Mucosa of rectum (tissue), 2 donors: ENCODE measurements around the gene TIMP3.

Experiments used
- H3K27ac ChIP-seq, 2 donors: one replicate each; pipeline ENCODE4 v1.7.0; 2013; ENCODE audit warnings: inconsistent platforms in 2 of 2, low read depth in 2 of 2, low read length in 2 of 2
- H3K27me3 ChIP-seq, 2 donors: one replicate each; pipeline ENCODE4 v1.7.0; 2013; ENCODE audit warnings: low read length in 2 of 2; ENCODE audit not compliant: control insufficient read depth in 2 of 2, insufficient read depth in 2 of 2
- H3K36me3 ChIP-seq, 2 donors: one replicate each; pipeline ENCODE4 v1.7.0; 2013; ENCODE audit warnings: low read length in 2 of 2; ENCODE audit not compliant: control insufficient read depth in 2 of 2, insufficient read depth in 2 of 2
- H3K4me1 ChIP-seq, 2 donors: one replicate each; pipeline ENCODE4 v1.7.0; 2013; ENCODE audit warnings: low read length in 2 of 2, mild to moderate bottlenecking in 1 of 2; ENCODE audit not compliant: control insufficient read depth in 2 of 2, insufficient read depth in 2 of 2
- H3K4me3 ChIP-seq, 2 donors: one replicate each; pipeline ENCODE4 v1.7.0; 2013; ENCODE audit warnings: low read length in 2 of 2
- H3K9ac ChIP-seq, 2 donors: one replicate each; pipeline ENCODE4 v1.7.0; 2013; ENCODE audit warnings: low read length in 2 of 2, low read depth in 1 of 2, mild to moderate bottlenecking in 1 of 2
- H3K9me3 ChIP-seq, 2 donors: one replicate each; pipeline ENCODE4 v1.7.0; 2013; ENCODE audit warnings: low read length in 2 of 2; ENCODE audit not compliant: control insufficient read depth in 2 of 2
- donor health status: healthy.
- donor health status: Normal muscosa, but diverticular disease.

TIMP3 gene

DNA sequence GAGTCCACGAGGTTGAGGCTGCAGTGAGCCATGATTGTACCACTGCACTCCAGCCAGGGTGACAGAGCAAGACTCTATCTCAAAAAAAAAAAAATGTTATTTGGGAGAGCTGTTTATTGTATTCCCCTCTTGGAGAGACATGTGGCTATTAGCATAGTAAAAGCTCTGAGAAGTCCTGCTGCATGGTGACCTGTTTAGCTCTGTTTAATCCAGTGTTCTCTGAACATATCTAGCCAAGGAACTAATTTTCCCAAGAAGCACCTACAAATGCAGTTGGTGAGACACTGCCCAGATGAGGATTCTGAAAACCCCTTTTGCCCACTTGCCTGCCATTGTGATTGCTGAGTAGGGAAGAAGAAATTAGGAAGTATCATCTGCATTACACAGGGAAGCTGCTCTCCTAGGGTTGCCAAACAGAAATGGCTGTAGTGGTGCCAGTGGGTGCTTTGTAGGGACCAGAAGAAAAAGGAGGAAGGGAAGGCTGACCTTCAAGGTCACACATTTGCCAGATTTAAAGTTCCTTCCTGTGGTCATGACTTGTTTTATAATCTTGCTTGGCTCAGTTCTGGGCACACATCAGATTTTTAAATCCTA lies 15.7 kb downstream of the TIMP3 start:
- Histone ChIP-seq H3K4me3 (no peak overlapping the region), H3K27me3 (no peaks in the 10 kb centered on the region), H3K9ac (no peak overlapping the region), H3K27ac (no peak overlapping the region), H3K4me1 (peaks cover 0 to 6% of the 10 kb centered on the region in 2 donors), H3K9me3 (no peaks in the 10 kb centered on the region), H3K36me3 (no peaks in the 10 kb centered on the region)

DNA sequence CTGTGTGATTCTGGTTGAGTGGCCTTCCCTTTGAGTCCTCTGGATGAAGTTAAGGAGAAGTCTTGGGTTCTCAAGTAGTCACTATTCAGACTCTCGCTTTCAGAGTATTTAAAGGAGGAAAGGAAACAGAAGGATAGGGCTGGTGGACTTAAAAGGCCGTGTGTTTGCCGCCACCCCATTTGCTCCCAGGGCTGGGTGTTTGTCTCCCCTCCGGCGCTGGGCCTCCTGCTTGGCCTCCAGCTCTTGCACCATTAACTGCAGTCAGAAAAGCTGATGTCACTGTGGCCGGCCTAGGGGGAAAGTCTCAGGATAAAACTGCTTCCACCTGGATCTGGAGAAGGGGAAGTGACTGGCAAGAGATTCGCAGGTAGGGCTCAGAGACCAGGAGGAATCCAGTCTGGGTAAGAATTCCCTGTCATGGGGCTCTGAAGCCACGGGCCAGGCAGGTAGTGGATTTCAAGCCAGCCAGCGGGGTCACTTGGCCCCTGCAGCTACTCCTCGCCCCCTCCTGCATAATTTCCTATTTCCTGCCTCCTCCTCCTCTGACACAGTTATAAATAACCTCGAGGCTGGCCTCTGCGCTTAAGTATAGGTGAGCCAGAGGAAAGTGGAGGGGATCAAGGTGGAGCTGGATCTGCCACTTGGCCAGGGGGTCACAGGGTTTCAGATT lies 17.1 kb downstream of the TIMP3 start:
- H3K9ac ChIP-seq, result no peak overlapping the region
- H3K4me1 ChIP-seq, result peaks cover 0 to 6% of the 10 kb centered on the region in 2 donors
- no peak overlapping the region for H3K4me3 ChIP-seq
- peaks cover 0 to 4% of the 10 kb centered on the region in 2 donors for H3K27me3 ChIP-seq
- no peaks in the 10 kb centered on the region for H3K36me3 ChIP-seq
- no peaks in the 10 kb centered on the region for H3K9me3 ChIP-seq
- no peak overlapping the region for H3K27ac ChIP-seq

DNA sequence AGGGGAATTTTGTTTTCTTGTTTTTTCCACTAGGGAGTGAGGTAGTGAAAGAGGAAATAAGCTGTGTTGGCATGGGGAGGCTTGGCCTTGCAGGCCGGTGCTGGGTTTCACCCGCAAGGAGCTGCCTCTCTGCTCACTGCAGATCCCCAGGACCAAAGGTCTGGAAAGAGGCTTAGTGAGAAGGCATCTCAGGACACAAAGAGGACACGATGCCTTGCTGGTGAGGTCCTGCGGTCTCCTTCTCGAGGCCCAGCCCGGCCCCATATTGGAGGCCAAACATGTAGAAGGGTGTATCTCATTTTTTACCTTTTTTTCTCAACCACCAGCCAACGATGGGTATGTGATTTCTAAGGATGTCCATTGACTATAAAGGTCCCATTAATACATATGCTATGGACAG lies 17.6 kb downstream of the TIMP3 start:
- Histone ChIP-seq H3K4me1 (peaks cover 0 to 6% of the 10 kb centered on the region in 2 donors), H3K9me3 (no peaks in the 10 kb centered on the region), H3K36me3 (no peaks in the 10 kb centered on the region), H3K9ac (no peak overlapping the region), H3K27me3 (peaks cover 0 to 6% of the 10 kb centered on the region in 2 donors), H3K27ac (no peak overlapping the region), H3K4me3 (no peak overlapping the region)

DNA sequence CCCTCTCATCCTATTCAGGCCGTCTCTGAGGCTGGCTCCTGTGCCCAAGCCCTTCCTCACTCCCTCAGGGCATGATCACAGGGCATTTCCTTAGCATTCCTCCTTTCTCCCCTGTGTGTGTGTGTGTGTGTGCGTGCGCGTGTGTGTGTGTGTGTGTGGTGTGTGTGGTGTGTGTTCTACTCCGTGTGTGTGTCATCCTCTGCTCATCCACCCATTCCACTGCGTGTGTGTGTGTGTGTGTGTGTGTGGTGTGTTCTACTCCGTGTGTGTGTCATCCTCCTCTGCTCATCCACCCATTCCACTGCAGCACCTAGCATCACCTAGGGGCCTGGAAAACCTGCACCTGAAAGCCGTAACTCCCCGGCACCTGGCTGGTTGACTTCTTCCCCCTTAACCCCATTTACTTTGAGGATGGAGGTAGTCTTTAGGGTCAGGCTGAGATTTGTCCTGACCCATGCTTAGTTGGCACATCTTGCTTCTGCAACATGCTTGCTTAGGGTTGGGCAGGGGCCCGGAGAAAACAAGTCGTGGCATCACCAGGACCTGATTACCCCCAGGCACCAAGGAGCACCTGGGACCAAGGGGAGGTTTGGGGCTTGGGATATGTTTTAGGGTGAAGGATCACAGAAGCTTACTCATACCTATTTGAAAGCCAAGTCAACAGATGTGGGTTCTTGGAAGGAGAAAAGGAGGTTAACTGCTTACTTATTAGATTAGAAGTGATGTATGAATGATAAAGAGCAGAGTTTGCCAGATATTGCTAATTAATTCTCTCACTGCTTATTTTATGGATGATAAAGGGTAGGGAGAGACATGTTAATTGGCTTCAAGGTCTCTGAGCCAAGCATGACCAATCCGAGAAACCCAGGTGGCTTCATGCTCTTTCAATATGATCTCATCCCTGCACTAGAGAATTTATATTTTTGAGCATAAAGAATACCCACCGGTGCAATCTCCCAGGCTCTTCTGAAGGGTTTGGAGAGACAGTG lies 18.9 kb downstream of the TIMP3 start:
- H3K27ac ChIP-seq, result no peak overlapping the region
- no peaks in the 10 kb centered on the region for H3K36me3 ChIP-seq
- H3K4me3 ChIP-seq, result no peak overlapping the region
- no peak overlapping the region for H3K9ac ChIP-seq
- H3K9me3 ChIP-seq, result no peaks in the 10 kb centered on the region
- H3K4me1 ChIP-seq, result peaks cover 0 to 6% of the 10 kb centered on the region in 2 donors
- peaks cover 0 to 6% of the 10 kb centered on the region in 2 donors for H3K27me3 ChIP-seq

DNA sequence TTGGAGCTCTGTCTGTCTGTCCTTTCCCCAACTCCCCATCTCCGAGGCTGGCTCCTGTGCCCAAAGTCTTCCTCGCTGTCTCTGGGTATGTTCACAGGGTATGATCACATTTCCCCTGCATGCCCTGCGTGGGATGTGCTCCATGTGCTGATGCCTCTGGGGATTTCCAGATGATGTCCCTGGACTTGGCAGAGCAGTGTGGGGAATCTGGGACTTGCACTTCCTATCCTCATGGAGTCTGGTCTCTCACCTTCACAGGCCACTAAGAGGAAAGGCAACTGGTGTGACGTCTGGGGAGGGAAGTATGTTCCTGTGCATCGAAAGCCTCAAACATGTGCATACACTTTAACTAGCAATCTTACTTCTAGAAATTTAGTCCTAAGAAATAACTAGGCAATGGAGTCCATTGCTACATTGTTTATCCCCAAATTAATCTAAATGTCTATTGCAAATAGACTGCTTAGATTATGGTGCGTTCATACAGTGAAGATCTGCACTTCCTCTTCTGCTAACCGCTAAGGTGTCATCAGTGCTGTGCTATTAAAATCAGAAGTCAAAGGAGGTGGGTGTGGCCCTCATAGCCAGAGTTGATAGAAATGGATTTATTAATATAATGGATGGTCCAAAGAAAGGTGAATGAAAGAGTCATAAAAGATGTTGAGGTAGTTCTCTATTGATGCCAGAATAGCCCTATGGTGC lies 20.8 kb downstream of the TIMP3 start:
- no peak overlapping the region for H3K9ac ChIP-seq
- H3K4me1 ChIP-seq, result no peaks in the 10 kb centered on the region
- H3K27me3 ChIP-seq, result peaks cover 0 to 6% of the 10 kb centered on the region in 2 donors
- no peak overlapping the region for H3K4me3 ChIP-seq
- H3K9me3 ChIP-seq, result no peaks in the 10 kb centered on the region
- H3K36me3 ChIP-seq, result no peaks in the 10 kb centered on the region
- no peak overlapping the region for H3K27ac ChIP-seq

DNA sequence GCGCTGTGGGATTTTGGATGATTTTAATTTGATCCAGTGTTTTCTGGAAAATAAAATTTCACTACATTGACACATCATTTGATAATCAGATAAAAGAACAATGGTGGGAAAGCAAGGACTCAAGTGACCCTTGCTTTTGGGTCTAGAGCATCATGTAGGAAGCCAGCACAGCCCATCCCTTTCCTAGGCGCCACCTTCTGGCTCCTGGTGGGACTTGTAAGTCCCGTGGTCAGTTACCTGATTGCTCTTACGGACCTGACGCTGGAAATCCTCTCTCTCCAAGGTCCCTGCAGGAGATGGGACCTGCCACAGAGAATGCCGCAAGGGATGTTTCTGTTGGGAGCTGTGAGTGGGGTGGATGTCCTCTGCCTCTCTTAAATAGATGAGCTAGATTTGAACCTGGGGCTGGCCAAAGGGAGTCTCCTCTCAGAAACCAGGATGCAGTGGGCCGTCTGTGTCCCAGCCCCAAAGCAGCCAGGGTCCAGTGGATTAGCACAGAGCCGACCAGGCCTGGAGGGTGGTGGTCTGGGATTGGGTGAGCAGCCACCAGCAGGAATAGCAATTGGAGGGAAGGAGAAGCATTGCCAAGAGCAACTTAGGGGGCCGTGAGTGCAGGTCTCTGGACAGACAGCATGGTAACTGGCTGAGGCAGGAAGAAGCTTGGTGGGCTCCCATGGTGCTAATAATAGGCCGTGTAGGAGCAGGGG lies 21.7 kb downstream of the TIMP3 start:
- no peak overlapping the region for H3K4me3 ChIP-seq
- no peak overlapping the region for H3K27ac ChIP-seq
- peaks cover 0 to 6% of the 10 kb centered on the region in 2 donors for H3K27me3 ChIP-seq
- no peaks in the 10 kb centered on the region for H3K9me3 ChIP-seq
- H3K36me3 ChIP-seq, result no peaks in the 10 kb centered on the region
- no peaks in the 10 kb centered on the region for H3K4me1 ChIP-seq
- H3K9ac ChIP-seq, result no peak overlapping the region

DNA sequence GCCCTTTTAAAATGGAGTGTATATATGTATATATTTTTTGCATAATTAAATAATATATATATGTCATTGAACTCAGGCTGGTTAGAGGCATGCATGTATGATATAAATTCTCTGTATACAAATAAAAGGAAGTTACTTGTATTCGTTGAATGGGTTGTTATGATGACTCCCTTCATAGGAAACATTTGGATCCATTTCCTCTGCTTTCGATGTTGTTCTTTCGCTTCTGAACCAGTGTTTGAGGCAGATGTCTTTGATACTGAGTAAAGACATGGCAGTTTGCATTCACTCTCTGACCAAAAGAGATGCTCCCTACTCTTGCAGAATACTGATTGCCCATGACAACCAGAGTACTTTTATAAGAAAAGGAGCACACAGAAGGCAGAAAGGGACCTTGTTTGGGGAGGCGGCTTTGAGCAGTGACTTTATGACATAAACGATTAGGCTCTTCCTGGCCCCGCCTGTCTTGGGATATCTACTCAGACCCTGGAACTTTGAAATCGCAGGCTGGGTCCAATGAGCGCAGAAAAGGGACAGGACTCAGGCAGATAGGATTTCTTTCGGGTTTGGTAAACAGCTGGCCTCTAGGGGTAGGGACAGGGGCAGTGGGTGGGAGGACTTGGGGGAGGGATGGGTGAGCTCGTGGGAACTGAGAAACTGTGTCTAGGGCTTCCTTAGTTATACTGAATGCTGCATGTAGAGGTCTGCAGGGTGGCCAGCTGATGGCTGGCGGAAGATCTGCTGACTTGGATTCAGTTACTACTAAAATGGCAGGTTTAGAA lies 23.2 kb downstream of the TIMP3 start:
- Histone ChIP-seq H3K4me1 (peaks cover 0 to under 1% of the 10 kb centered on the region in 2 donors), H3K4me3 (no peak overlapping the region), H3K9me3 (no peaks in the 10 kb centered on the region), H3K36me3 (no peaks in the 10 kb centered on the region), H3K27ac (no peak overlapping the region), H3K9ac (no peak overlapping the region), H3K27me3 (peaks cover 0 to 6% of the 10 kb centered on the region in 2 donors)

DNA sequence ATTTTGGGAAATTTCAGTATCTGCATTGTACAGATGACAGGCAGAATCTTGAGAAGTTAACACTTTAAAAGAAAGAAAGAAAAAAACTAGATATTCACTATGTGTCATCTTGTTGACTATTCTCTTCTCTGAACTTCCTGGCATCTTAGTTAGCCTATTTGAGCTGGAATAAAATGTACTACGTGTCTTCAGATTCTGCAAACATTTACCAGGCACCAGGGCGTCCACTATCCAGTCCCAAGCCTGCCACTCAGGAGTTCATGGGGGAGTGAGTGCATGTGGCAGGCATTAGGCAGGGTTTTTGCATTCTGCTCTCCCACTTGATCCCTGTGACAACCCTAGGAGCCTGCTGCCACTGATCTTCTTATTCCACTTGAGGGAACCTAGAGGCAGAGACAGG lies 25.0 kb downstream of the TIMP3 start:
- peaks cover 0 to 6% of the 10 kb centered on the region in 2 donors for H3K27me3 ChIP-seq
- H3K27ac ChIP-seq, result no peak overlapping the region
- H3K36me3 ChIP-seq, result no peaks in the 10 kb centered on the region
- peaks cover 0 to 2% of the 10 kb centered on the region in 2 donors for H3K4me1 ChIP-seq
- no peak overlapping the region for H3K9ac ChIP-seq
- no peaks in the 10 kb centered on the region for H3K9me3 ChIP-seq
- H3K4me3 ChIP-seq, result no peak overlapping the region
